ENCODE results near the gene GNG13.

DNA sequence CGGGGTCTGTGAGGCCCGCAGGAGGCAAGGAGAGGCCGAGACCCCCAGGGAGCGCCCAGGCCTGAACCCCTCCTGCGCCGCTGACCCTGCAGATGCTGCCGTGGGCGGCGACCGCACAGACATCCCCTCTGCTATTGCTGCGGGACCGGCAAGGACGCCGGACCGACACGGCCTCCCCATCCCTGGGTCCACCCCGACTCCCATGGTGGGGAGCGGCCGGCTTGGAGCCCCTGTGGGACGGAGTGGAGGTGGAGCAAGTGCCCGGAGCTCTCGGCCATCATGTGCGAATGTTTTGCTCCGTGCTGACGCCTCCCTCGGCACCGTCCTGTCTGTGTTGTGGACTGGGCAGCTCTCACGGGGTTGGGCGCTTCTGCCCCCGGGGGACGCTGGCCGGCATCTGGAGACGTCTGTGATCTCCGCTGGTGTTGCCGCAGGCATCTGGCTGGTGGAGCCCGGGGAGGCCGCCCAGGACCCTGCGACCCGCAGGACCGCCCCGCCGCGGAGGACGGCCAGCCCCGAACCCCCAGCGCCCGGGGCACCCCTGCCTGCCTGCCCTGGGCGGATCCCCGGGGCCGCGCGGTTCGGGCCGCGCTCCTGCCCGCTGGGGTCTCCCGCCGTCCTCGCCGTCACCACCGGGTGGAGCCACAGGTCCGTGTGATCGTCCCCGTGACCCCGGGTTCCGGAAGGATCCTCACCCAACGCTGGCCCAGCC lies 12.8 kb upstream of the GNG13 start:
- no peak for TF ChIP-seq BRD4 (IDR thresholded peaks at IDR 0.05)
- no peak for TF ChIP-seq ZNF263 (CRISPR knock-in tag; IDR thresholded peaks at IDR 0.05; ENCODE audit: borderline replicate concordance)
- TF ChIP-seq KDM2B (CRISPR knock-in tag; IDR thresholded peaks at IDR 0.05) = no peak

Measured in K562 (cell line).